K562 (cell line): Measurements from ENCODE around the gene ZDHHC5. TPM values are rescaled to one million over a fixed set of nuclear protein-coding genes. Genes with fewer than 3 reads are reported as not detected.

ENCODE experiments used
- EWSR1 ChIP-seq: fragments of 450-650 bp; IDR thresholded peaks from 2 replicates; pipeline ENCODE4 v1.6.1; 2018; ENCODE audit warnings: borderline replicate concordance, mild to moderate bottlenecking, low read depth, moderate library complexity; ENCODE audit not compliant: partially characterized antibody
- HDAC2 ChIP-seq: fragments of 450-650 bp; IDR thresholded peaks from 2 replicates; pipeline ENCODE4 v1.6.1; 2016; ENCODE audit warnings: mild to moderate bottlenecking
- HNRNPL ChIP-seq: fragments of 200-400 bp; formaldehyde crosslinking; IDR thresholded peaks from 2 replicates; pipeline ENCODE4 v1.6.1; 2017; ENCODE audit warnings: low read depth, mild to moderate bottlenecking, low read length
- MBD2 ChIP-seq: sonication (generic); IDR thresholded peaks from 2 replicates; pipeline ENCODE4 v1.6.1; 2016; ENCODE audit warnings: low read depth, borderline replicate concordance
- MTA2 ChIP-seq: fragments of 450-650 bp; IDR thresholded peaks from 2 replicates; pipeline ENCODE4 v1.6.1; 2016; ENCODE audit warnings: low read depth
- NFYB ChIP-seq: IDR thresholded peaks from 2 replicates; pipeline ENCODE4 v1.6.1; 2011; ENCODE audit warnings: mild to moderate bottlenecking, moderate library complexity; ENCODE audit not compliant: insufficient read length; ENCODE audit errors: extremely low read depth
- NR1H2 ChIP-seq: sonication (generic); formaldehyde crosslinking; IDR thresholded peaks from 2 replicates; pipeline ENCODE4 v1.4.0; 2020; ENCODE audit warnings: mild to moderate bottlenecking, missing genetic modification reagents
- PCBP1 ChIP-seq: fragments of 200-400 bp; formaldehyde crosslinking; IDR thresholded peaks from 2 replicates; pipeline ENCODE4 v1.6.1; 2018; ENCODE audit warnings: mild to moderate bottlenecking, low read depth, low read length; ENCODE audit not compliant: poor library complexity, severe bottlenecking
- POLR2A ChIP-seq: fragments of 450-650 bp; conservative IDR thresholded peaks from 2 replicates; pipeline ENCODE4 v1.6.1; 2016
- RBM39 ChIP-seq: fragments of 200-400 bp; formaldehyde crosslinking; optimal IDR thresholded peaks from 2 replicates; pipeline ENCODE3; 2018; ENCODE audit warnings: low read depth, low read length
- RUNX1 ChIP-seq: sonication (generic); IDR thresholded peaks from 2 replicates; pipeline ENCODE4 v1.6.1; 2016; ENCODE audit warnings: antibody characterized with exemption, low read depth
- SNIP1 ChIP-seq: fragments of 450-650 bp; IDR thresholded peaks from 2 replicates; pipeline ENCODE4 v1.7.1; 2017; ENCODE audit warnings: low read depth, mild to moderate bottlenecking
- SNRNP70 ChIP-seq: fragments of 200-400 bp; formaldehyde crosslinking; optimal IDR thresholded peaks from 2 replicates; pipeline ENCODE3; 2017; ENCODE audit warnings: low read depth, low read length
- TCF7 ChIP-seq: sonication (generic); IDR thresholded peaks from 2 replicates; pipeline ENCODE4 v1.6.1; 2016; ENCODE audit warnings: antibody characterized with exemption, borderline replicate concordance
- YY1 ChIP-seq, 3 experiments: IDR thresholded peaks; 2 replicates each; pipeline ENCODE4 v1.6.1; 2011; ENCODE audit warnings: low read length in 2 of 3, mild to moderate bottlenecking in 2 of 3, moderate library complexity in 2 of 3, borderline replicate concordance in 1 of 3, control low read depth in 1 of 3, low read depth in 1 of 3; ENCODE audit not compliant: insufficient read depth in 3 of 3, insufficient replicate concordance in 2 of 3, control insufficient read depth in 1 of 3, insufficient read length in 1 of 3; ENCODE audit errors: extremely low read depth in 1 of 3
- polyA plus RNA-seq, 8 experiments: library from polyadenylated mRNA; depleted of rRNA in 4 of 8; stranded (reverse) in 5 of 8; unstranded in 3 of 8; fragments of >200 nt; fragmentation: Nextera tagmentation in 2 of 8; fragmentation: Illumina TruSeq in 1 of 8; extraction: Ambion mirVana in 2 of 8; extraction: Trizol in 1 of 8; gene quantifications; 2 replicates each; pipeline versions ENCODE4 v1.2.1 to v1.2.3, GENCODE V29; 2011 to 2014; ENCODE audit warnings: inconsistent platforms in 1 of 8, missing spikeins in 1 of 8
- total RNA-seq, 7 experiments: library from RNA; depleted of rRNA in 6 of 7; stranded (reverse); fragments of >200 nt in 6 of 7; fragmentation: Illumina TruSeq in 2 of 7; extraction: Trizol in 2 of 7; gene quantifications; 2 replicates each; pipeline versions ENCODE4 v1.2.1 to v1.2.3, GENCODE V29; 2011 to 2021; ENCODE audit warnings: low replicate concordance in 1 of 7
- TF ChIP-seq, protein P1 (sequence below): fragments of 250-450 bp; sonication (Bioruptor Pico); IDR thresholded peaks from 2 replicates; pipeline ENCODE4 v1.8.0; 2021; ENCODE audit warnings: mild to moderate bottlenecking, moderate library complexity
- TF ChIP-seq, protein P2 (sequence below): fragments of 450-650 bp; IDR thresholded peaks from 2 replicates; pipeline ENCODE4 v1.6.1; 2016; ENCODE audit warnings: missing biosample characterization, missing genetic modification characterization
- TF ChIP-seq, protein P3 (sequence below): fragments of 450-650 bp; IDR thresholded peaks from 2 replicates; pipeline ENCODE4 v1.6.1; 2017; ENCODE audit warnings: antibody characterized with exemption, mild to moderate bottlenecking
- TF ChIP-seq, protein P4 (sequence below): fragments of 250-450 bp; sonication (Bioruptor Pico); IDR thresholded peaks from 2 replicates; pipeline ENCODE4 v1.8.0; 2021; ENCODE audit warnings: moderate library complexity, mild to moderate bottlenecking, inconsistent platforms

ZDHHC5 gene
- total and polyA plus RNA-seq, 9 of the 15 experiments (the other 6 are each of a cell fraction or from before 2014, with no cell fraction given), result 3.8 to 64.2 (median 35.9) TPM

DNA sequence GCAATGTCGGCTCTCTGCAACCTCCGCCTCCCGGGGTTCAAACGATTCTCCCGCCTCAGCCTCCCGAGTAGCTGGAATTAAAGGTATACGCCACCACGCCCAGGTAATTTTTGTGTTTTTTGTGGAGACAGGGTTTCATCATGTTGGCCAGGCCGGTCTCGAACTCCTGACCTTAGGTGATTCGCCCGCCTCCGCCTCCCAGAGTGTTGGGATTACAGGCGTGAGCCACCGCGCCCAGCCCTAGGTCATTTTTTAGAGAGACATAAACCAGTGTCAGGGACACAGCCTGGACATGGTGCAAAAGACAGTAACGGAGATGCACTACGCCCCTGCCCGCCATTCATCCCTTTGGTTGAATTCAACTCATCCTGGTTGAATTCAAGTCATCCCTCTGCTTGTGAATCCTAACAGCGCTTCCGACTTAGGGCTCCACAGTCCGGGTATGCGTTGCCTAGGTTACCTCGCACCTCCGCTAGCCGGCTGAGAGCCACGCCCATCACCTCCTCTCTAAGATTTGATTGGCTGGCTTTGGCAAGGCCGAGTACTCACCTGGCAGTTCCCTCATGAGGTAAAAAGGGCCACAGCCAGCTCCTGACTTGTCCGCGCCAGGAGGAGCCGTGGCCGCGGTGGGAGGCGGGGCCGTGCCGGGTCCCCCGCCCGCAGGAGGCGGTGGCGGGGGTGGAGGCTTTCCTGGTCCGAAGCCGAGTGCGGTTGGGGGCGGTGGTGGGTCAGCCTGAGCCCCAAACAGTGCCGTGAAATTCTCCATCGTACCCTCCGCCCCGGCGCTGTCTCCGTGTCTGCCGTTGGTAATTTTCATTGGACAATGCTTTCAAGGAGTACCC, 43.7 kb downstream of the ZDHHC5 start, which contains the start of gene MED19 (continued):
- TF ChIP-seq, protein P1, sequence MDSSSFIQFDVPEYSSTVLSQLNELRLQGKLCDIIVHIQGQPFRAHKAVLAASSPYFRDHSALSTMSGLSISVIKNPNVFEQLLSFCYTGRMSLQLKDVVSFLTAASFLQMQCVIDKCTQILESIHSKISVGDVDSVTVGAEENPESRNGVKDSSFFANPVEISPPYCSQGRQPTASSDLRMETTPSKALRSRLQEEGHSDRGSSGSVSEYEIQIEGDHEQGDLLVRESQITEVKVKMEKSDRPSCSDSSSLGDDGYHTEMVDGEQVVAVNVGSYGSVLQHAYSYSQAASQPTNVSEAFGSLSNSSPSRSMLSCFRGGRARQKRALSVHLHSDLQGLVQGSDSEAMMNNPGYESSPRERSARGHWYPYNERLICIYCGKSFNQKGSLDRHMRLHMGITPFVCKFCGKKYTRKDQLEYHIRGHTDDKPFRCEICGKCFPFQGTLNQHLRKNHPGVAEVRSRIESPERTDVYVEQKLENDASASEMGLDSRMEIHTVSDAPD (CRISPR knock-in tag), result no peak
- peak; percentile 50 for TF ChIP-seq HDAC2
- TF ChIP-seq NR1H2, result no peak
- TF ChIP-seq NFYB, result peak; percentile 66
- TF ChIP-seq EWSR1, result no peak
- no peak for TF ChIP-seq MBD2
- no peak for TF ChIP-seq POLR2A
- TF ChIP-seq, protein P2, sequence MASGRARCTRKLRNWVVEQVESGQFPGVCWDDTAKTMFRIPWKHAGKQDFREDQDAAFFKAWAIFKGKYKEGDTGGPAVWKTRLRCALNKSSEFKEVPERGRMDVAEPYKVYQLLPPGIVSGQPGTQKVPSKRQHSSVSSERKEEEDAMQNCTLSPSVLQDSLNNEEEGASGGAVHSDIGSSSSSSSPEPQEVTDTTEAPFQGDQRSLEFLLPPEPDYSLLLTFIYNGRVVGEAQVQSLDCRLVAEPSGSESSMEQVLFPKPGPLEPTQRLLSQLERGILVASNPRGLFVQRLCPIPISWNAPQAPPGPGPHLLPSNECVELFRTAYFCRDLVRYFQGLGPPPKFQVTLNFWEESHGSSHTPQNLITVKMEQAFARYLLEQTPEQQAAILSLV (tag), result no peak
- TF ChIP-seq RUNX1, result no peak
- no peak for TF ChIP-seq SNIP1
- TF ChIP-seq, protein P3, sequence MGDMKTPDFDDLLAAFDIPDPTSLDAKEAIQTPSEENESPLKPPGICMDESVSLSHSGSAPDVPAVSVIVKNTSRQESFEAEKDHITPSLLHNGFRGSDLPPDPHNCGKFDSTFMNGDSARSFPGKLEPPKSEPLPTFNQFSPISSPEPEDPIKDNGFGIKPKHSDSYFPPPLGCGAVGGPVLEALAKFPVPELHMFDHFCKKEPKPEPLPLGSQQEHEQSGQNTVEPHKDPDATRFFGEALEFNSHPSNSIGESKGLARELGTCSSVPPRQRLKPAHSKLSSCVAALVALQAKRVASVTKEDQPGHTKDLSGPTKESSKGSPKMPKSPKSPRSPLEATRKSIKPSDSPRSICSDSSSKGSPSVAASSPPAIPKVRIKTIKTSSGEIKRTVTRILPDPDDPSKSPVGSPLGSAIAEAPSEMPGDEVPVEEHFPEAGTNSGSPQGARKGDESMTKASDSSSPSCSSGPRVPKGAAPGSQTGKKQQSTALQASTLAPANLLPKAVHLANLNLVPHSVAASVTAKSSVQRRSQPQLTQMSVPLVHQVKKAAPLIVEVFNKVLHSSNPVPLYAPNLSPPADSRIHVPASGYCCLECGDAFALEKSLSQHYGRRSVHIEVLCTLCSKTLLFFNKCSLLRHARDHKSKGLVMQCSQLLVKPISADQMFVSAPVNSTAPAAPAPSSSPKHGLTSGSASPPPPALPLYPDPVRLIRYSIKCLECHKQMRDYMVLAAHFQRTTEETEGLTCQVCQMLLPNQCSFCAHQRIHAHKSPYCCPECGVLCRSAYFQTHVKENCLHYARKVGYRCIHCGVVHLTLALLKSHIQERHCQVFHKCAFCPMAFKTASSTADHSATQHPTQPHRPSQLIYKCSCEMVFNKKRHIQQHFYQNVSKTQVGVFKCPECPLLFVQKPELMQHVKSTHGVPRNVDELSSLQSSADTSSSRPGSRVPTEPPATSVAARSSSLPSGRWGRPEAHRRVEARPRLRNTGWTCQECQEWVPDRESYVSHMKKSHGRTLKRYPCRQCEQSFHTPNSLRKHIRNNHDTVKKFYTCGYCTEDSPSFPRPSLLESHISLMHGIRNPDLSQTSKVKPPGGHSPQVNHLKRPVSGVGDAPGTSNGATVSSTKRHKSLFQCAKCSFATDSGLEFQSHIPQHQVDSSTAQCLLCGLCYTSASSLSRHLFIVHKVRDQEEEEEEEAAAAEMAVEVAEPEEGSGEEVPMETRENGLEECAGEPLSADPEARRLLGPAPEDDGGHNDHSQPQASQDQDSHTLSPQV, result no peak
- TF ChIP-seq, protein P4, sequence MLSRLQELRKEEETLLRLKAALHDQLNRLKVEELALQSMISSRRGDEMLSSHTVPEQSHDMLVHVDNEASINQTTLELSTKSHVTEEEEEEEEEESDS (CRISPR knock-in tag), result no peak
- TF ChIP-seq YY1 (IDR thresholded peaks at IDR 0.05; ENCODE audit: borderline replicate concordance in 1 of 3, control insufficient read depth in 1 of 3, extremely low read depth in 1 of 3, insufficient read depth in 3 of 3, insufficient read length in 1 of 3, insufficient replicate concordance in 2 of 3, low read depth in 1 of 3, low read length in 2 of 3), result no peak
- no peak for TF ChIP-seq MTA2
- no peak for TF ChIP-seq RBM39
- no peak for TF ChIP-seq PCBP1
- TF ChIP-seq HNRNPL, result no peak
- TF ChIP-seq SNRNP70, result no peak
- no peak for TF ChIP-seq TCF7
